Measurements from ENCODE around the gene LRTM2. TPM values are rescaled to one million over a fixed set of nuclear protein-coding genes. Genes with fewer than 3 reads are reported as not detected.

Gene LRTM2
- total RNA-seq, 2 experiments from 2014 or later, result not detected

GRCh38 chr12:1827826-1828805 is 7.8 kb downstream of the LRTM2 start:
- DNase-seq, result no peak
- H3K9me3 Mint-ChIP-seq, result no peaks in the 10 kb centered on the region
- H3K27ac Mint-ChIP-seq, result no peak overlapping the region
- H3K36me3 Mint-ChIP-seq (ENCODE audit: low read depth), result no peaks in the 10 kb centered on the region
- intact Hi-C loops (cut with micrococcal nuclease), result no loop called here
- no peak overlapping the region for H3K4me3 Mint-ChIP-seq
- CTCF ChIA-PET, result no interaction called here
- no peaks in the 10 kb centered on the region for H3K4me1 Mint-ChIP-seq (ENCODE audit: low read depth)
- peaks cover 17% of the 10 kb centered on the region for H3K27me3 Mint-ChIP-seq (ENCODE audit: low read depth)

- no peak for DNase-seq
- Mint-ChIP-seq H3K36me3 (ENCODE audit: low read depth) (no peaks in the 10 kb centered on the region), H3K4me1 (ENCODE audit: low read depth) (no peaks in the 10 kb centered on the region), H3K9me3 (no peaks in the 10 kb centered on the region), H3K4me3 (no peak overlapping the region), H3K27ac (no peak overlapping the region), H3K27me3 (ENCODE audit: low read depth) (peaks cover 20% of the 10 kb centered on the region)
- CTCF ChIA-PET, result no interaction called here
- intact Hi-C loops (cut with micrococcal nuclease), result no loop called here
These were observed 8.5 kb downstream of the LRTM2 start for GRCh38 chr12:1828856-1829255.

GRCh38 chr12:1829306-1829900 is 9.0 kb downstream of the LRTM2 start:
- no peak for DNase-seq
- Mint-ChIP-seq H3K4me3 (no peak overlapping the region), H3K4me1 (ENCODE audit: low read depth) (no peaks in the 10 kb centered on the region), H3K9me3 (no peaks in the 10 kb centered on the region), H3K36me3 (ENCODE audit: low read depth) (no peaks in the 10 kb centered on the region), H3K27ac (no peak overlapping the region), H3K27me3 (ENCODE audit: low read depth) (peaks cover 20% of the 10 kb centered on the region)
- CTCF ChIA-PET, result no interaction called here
- intact Hi-C loops (cut with micrococcal nuclease), result no loop called here

GRCh38 chr12:1830401-1830845 is 10.1 kb downstream of the LRTM2 start:
- intact Hi-C loops (cut with micrococcal nuclease), result no loop called here
- CTCF ChIA-PET, result interaction anchor here (0.7 kb wide), 1 partner anchor 110 kb away, joined by 3 read pairs; no protein-coding TSS in a partner anchor
- H3K4me1 Mint-ChIP-seq (ENCODE audit: low read depth), result no peaks in the 10 kb centered on the region
- no peak overlapping the region for H3K4me3 Mint-ChIP-seq
- peaks cover 20% of the 10 kb centered on the region for H3K27me3 Mint-ChIP-seq (ENCODE audit: low read depth)
- no peak for DNase-seq
- no peak overlapping the region for H3K27ac Mint-ChIP-seq
- no peaks in the 10 kb centered on the region for H3K36me3 Mint-ChIP-seq (ENCODE audit: low read depth)
- H3K9me3 Mint-ChIP-seq, result no peaks in the 10 kb centered on the region

GRCh38 chr12:1830981-1831963 is 10.9 kb downstream of the LRTM2 start:
- Mint-ChIP-seq H3K27me3 (ENCODE audit: low read depth) (peaks cover 20% of the 10 kb centered on the region), H3K9me3 (no peaks in the 10 kb centered on the region), H3K36me3 (ENCODE audit: low read depth) (no peaks in the 10 kb centered on the region), H3K4me3 (no peak overlapping the region), H3K27ac (no peak overlapping the region), H3K4me1 (ENCODE audit: low read depth) (no peaks in the 10 kb centered on the region)
- CTCF ChIA-PET, result interaction anchor here (0.7 kb wide), 1 partner anchor 109 kb away, joined by 3 read pairs; no protein-coding TSS in a partner anchor
- intact Hi-C loops (cut with micrococcal nuclease), result no loop called here
- DNase-seq, result peak; percentile 37

- CTCF ChIA-PET, result no interaction called here
- intact Hi-C loops (cut with micrococcal nuclease), result no loop called here
- peaks cover 20% of the 10 kb centered on the region for H3K27me3 Mint-ChIP-seq (ENCODE audit: low read depth)
- no peaks in the 10 kb centered on the region for H3K4me1 Mint-ChIP-seq (ENCODE audit: low read depth)
- no peak overlapping the region for H3K4me3 Mint-ChIP-seq
- no peaks in the 10 kb centered on the region for H3K36me3 Mint-ChIP-seq (ENCODE audit: low read depth)
- DNase-seq, result no peak
- H3K9me3 Mint-ChIP-seq, result no peaks in the 10 kb centered on the region
- no peak overlapping the region for H3K27ac Mint-ChIP-seq
These were observed 12.6 kb downstream of the LRTM2 start for GRCh38 chr12:1832801-1833595.

GRCh38 chr12:1833596-1834028 is 13.2 kb downstream of the LRTM2 start:
- H3K27me3 Mint-ChIP-seq (ENCODE audit: low read depth), result peaks cover 20% of the 10 kb centered on the region
- H3K4me3 Mint-ChIP-seq, result no peak overlapping the region
- no peaks in the 10 kb centered on the region for H3K4me1 Mint-ChIP-seq (ENCODE audit: low read depth)
- intact Hi-C loops (cut with micrococcal nuclease), result no loop called here
- no peak for DNase-seq
- CTCF ChIA-PET, result interaction anchor here (0.5 kb wide), 1 partner anchor 174 kb away, joined by 4 read pairs; no protein-coding TSS in a partner anchor
- no peaks in the 10 kb centered on the region for H3K36me3 Mint-ChIP-seq (ENCODE audit: low read depth)
- no peaks in the 10 kb centered on the region for H3K9me3 Mint-ChIP-seq
- no peak overlapping the region for H3K27ac Mint-ChIP-seq

GRCh38 chr12:1834186-1834925 is 14.0 kb downstream of the LRTM2 start:
- H3K36me3 Mint-ChIP-seq (ENCODE audit: low read depth), result no peaks in the 10 kb centered on the region
- H3K27ac Mint-ChIP-seq, result no peak overlapping the region
- peaks cover 18% of the 10 kb centered on the region for H3K27me3 Mint-ChIP-seq (ENCODE audit: low read depth)
- no peaks in the 10 kb centered on the region for H3K9me3 Mint-ChIP-seq
- no peak overlapping the region for H3K4me3 Mint-ChIP-seq
- intact Hi-C loops (cut with micrococcal nuclease), result no loop called here
- no peaks in the 10 kb centered on the region for H3K4me1 Mint-ChIP-seq (ENCODE audit: low read depth)
- CTCF ChIA-PET, result interaction anchor here (0.5 kb wide), 1 partner anchor 175 kb away, joined by 4 read pairs; no protein-coding TSS in a partner anchor
- DNase-seq, result no peak

- Mint-ChIP-seq H3K4me1 (ENCODE audit: low read depth) (no peaks in the 10 kb centered on the region), H3K27me3 (ENCODE audit: low read depth) (peaks cover 15% of the 10 kb centered on the region), H3K9me3 (no peaks in the 10 kb centered on the region), H3K27ac (no peak overlapping the region), H3K36me3 (ENCODE audit: low read depth) (no peaks in the 10 kb centered on the region), H3K4me3 (no peak overlapping the region)
- no peak for DNase-seq
- intact Hi-C loops (cut with micrococcal nuclease), result no loop called here
- CTCF ChIA-PET, result no interaction called here
These were observed 15.1 kb downstream of the LRTM2 start for GRCh38 chr12:1835211-1836131.

- H3K36me3 Mint-ChIP-seq (ENCODE audit: low read depth), result no peaks in the 10 kb centered on the region
- H3K27ac Mint-ChIP-seq, result no peak overlapping the region
- no peaks in the 10 kb centered on the region for H3K9me3 Mint-ChIP-seq
- no peak overlapping the region for H3K4me3 Mint-ChIP-seq
- intact Hi-C loops (cut with micrococcal nuclease), result no loop called here
- DNase-seq, result no peak
- peaks cover 9% of the 10 kb centered on the region for H3K27me3 Mint-ChIP-seq (ENCODE audit: low read depth)
- CTCF ChIA-PET, result no interaction called here
- H3K4me1 Mint-ChIP-seq (ENCODE audit: low read depth), result no peaks in the 10 kb centered on the region
These were observed 16.0 kb downstream of the LRTM2 start for GRCh38 chr12:1836241-1836803.
